ENCODE results near the gene LRRC27.

LRRC27 gene

DNA sequence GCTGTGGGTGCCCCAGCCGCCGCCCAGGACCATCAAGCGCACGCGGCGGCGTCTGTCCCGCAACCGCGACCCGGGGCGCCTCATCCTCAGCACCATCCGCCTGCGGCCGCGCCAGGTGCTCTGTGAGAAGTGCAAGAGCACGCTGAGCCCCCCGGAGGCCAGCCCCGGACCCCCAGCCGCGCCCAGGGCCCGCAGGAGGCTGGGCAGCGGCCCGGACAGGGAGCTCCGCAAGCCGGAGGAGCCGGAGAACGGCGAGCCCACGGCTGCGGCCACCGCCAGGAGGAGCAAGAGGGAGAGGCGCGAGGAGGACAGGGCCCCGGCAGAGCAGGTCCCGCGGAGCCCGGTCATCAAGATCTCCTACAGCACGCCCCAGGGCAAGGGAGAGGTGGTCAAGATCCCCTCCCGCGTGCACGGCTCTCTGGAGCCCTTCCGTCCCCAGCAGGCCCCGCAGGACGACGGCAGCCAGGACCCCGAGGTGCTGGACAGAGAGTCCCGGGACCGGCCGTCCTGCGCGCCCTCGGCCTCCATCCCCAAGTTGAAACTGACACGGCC lies 73.0 kb downstream of the LRRC27 start:
- DNase-seq, result no peak

DNA sequence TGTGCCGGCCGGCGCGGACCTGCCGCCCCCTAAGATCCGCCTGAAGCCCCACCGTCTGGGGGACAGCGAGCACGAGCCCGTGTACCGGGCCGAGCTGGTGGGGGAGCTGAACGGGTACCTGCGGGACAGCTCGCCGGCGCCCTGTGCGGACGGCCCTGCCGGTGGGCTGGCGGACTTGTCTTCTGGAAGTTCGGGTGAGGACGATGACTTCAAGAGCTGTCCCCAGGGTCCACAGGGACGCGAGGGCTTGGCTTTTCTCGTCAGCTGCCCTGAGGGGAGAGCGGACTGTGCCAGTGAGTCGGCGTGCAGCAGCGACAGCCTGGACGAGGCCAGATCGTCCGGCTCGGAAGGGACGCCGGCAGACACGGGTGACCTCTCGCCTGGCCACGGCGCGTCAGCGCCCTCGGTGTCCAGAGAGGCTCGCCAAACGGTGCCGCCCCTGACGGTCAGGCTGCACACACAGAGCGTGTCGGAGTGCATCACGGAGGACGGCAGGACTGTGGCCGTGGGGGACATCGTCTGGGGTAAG lies 73.5 kb downstream of the LRRC27 start:
- DNase-seq, result no peak

DNA sequence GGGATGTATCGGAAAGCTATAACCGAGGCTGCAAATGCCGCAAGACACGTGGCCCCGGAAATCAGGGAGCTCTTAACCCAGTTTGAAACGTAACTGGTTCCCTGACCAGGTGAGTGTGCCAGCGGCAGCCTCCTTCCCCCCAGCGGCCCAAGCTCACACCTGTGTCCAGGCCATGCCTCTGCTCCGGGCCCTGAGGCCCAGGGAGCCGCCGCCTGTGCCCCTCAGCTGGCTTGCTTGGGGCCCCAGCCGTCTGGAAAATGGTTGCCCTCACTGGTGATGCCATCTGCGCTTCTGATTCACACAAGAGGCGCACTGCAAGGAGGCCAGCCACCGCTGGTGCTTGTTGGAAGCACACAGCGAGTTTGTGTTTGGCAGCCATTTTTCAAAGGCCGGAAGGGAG lies 74.2 kb downstream of the LRRC27 start:
- no peak for DNase-seq

DNA sequence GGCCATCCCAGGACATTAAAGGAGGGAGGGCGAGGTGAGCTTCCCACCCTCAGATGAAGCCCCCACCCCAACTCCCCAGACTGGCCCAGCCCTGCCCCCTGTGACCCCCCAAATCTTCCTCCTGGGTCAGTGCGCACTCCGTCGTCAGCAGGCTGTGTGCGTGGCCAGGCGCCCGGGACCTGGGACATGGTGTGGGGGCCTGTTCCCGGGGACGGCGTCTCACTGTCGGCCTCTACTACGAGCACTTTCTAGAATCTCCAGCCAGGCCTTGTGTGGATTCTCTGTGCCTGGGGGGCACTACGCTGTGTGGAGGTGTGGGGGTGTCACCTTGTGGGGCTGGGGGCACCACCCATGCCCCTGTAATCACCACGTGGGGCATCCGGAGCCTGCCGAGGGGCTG lies 74.8 kb downstream of the LRRC27 start:
- no peak for DNase-seq

DNA sequence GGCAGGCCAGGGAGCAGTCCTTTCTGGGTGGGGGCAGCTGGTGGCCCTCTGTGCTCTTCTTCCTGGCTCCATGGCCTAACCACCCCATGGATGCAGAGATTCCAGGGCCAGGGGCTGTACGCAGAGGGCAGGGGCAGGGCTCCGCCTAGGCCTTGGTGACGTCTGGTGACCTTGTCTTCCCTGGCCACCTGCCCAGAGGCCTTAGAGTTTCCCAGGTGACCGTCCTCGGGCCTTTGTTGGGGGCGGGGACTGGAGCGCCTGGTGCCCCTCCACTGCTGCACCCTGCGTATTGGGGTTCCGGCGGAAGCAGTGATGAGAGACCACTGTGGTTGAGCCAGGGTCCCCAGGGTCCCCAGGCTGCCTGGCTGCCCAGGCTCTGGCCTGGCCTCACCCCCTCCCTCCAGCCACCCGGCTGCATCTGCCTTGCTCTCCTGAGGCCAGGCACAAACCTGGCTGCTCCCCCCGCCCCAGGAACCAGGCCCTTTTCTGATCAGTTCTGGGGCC lies 75.3 kb downstream of the LRRC27 start:
- no peak for DNase-seq

DNA sequence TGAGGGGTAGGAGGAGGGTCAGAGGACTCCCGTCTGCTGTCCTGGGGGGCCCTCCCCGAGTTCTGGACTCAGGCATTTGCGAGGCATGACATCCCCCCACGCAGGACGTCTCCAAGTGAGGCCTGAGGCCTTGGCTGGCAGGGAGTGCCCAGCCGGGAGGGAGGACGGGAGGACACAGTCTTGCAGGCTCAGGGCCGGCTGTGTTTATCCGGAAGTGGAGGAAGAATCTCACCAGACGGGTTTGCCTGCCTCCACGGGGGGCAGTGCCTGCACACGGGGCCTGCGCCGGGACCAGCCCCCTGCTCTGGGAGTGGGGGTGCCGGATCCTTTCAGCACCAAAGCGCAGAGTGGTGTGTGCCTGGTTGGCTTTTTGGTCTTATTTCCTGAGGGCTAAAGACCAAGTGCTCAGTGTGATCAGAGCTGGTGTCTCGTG lies 75.9 kb downstream of the LRRC27 start:
- DNase-seq, result peak; percentile 80

DNA sequence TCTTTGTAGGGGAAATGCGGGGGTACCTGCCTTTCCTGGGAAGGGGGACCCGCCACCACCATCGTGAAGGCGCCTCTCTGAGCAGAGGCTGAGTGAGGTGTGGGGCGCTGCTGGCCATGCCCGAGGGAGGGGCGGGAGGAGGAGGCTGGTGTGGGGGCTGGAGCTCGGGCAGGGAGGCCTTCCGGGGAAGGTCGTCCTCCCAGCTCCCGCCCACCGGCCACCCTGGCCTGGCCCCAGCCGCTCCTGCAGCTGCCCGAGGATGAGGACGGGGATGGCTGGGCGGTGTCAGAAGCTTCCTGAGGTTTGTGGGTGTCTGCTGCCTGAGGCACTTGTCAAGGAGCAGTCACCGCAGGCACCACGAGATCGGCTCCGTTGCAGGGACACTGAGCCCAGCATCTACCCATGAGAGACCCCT lies 76.4 kb downstream of the LRRC27 start:
- peak; percentile 84 for DNase-seq

DNA sequence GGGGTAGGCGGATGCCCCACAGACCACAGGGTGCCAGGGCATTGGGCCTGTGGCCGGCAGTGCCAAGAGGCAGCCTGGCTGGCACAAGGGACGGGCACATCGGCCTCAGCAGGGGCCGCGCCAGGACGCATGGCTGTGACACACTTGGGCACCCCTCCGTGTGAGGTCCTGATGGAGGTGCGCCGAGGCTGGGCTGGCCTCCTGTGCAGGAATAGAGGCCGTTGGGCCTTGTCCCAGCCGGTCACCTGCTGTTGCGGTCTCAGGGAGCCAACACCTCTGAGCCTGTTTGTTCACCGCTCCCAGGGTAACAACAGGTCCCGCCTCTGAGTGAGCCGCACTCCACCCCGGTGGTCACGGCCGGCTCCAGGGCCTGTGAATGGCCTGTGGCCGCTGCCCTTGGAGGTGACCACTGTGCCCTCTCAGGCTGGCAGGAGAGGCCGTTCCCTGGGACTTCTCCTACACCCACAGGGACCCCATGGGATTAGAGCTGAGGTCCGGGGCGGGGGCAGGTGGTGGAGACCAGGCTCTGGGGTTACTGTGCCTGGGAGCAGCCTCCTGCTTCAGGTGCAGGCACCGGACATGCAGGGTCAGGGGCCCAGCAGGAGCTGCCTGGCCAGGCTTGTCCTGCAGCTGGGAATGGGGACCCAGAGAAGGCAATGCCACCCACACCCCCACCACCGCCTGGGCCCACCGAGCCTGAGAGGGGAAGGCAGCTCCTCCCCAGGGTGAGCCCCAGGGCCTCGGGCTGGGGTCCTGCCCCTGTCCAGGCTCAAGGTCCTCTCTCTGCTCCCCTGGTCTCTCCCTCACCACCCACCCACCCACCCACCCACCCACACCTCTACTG lies 77.1 kb downstream of the LRRC27 start:
- DNase-seq, result no peak

DNA sequence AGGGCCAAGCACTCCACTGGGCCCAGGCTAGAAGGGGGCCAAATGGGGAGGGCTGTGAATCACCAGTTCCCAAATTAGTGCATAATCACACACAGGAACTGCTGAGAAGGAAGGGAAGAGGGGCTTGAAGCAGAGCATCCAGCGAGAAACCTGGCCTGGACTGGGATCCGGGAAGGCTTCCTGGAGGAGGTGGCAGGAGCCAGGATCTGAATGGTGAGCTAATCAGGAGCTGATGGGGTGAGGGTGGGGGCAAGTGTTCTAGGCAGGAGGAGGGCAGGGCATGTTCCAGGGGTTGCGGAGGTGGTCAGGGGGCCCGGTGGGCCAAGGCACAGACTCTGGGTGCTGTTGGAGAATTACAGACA lies 77.7 kb downstream of the LRRC27 start:
- DNase-seq, result no peak

DNA sequence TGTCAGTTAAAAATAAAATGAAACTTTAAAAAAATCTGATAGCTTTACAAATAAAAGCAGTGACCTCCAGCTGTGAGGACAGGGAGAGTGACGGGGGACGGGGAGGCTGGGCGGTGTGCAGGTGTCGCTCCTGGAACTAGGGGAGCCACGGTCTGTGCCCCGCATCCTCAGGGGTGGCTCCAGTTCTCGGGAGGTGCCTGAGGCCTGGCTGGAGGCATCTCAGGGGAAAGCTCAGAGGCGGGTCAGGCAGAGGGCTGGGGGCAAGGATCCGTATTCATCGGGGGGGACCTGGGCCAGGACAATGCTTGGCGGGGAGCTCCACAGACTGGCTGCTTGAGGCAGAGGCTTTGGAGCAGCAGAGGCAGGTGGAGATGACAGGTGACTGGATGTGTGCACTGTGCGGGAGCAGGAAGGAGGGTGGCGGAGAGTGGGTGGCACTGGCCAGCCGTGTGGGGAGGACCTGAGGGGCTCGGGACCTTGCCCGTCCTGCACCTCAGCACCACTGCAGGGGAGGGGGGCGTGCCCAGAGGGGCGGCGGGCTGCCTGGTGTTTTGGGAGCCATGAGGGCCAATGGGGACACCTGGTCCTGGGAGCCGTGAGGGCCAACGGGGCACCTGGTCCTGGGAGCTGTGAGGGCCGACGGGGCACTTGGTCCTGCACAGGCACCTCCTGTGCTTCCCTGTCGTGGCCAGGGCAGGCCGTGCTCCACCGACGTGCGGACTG lies 78.2 kb downstream of the LRRC27 start:
- no peak for DNase-seq

DNA sequence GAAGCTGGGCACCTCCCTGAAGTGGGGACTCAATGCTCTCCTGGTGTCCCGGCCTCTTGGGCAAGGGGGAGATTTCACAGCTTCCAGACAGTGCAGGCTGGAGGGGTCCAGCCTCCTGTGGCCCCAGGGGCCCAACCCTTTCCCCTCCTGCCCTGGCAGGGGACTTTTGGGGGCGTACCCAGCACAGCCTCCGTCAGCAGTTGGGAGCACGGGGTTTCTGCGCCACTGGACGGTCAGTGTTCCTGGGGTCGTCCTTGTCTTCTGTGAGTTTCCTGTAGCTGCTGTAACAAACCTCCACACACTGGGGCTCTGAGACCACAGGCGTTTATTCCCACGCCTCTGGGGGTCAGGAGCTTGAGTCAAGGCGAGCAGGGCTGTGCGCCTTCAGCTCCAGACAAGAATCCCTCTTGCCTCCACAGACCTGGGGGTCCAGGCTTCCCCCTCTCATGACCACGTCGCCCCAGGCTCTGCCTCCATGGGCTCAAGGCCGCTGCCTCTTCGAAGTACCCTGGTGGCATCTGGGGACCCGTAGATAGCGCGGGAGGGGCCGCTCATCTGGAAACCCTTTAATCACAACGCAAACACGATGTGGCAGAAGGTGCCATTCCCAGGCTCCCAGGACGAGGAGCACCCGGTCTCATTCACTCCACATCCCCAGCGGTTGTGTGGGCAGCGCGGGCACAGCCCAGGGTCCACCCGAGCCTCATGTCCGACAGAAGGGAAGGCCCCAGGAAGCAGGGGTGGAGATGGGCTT lies 79.0 kb downstream of the LRRC27 start:
- peak; percentile 40 for DNase-seq

DNA sequence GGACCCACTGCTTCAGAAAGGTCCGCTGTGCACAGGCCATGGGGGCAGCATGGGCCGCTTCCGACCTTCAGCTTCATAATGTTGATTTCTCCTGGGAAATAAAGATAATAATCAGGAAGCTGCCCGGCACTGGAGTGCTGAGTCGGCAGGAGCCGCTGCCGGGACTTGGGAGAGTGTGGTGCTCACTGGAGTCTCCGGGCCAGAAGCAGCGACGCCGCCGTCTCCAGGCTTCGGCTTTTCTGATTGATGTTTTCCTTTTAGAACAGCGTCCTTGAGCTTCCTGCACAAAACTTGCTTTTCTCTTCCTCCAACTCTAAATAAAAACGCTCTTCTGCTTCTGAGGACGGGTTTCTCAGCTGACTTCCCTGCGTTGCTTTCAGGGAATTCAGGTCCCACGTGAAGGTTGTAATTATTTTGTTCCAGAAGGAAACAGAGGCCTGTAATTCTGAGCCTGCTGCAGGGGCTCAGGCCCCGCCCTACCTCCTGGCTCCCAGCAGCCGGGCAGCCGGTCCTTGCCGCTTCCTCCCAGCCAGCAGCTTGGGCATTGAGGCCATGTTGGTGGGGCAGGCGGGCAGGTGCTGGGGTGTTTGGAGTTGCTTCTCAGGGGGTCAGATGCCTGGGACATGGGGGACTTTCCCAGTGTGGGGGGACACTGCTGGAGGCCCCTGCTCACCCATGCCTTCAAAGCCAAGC lies 79.7 kb downstream of the LRRC27 start:
- peak; percentile 48 for DNase-seq

DNA sequence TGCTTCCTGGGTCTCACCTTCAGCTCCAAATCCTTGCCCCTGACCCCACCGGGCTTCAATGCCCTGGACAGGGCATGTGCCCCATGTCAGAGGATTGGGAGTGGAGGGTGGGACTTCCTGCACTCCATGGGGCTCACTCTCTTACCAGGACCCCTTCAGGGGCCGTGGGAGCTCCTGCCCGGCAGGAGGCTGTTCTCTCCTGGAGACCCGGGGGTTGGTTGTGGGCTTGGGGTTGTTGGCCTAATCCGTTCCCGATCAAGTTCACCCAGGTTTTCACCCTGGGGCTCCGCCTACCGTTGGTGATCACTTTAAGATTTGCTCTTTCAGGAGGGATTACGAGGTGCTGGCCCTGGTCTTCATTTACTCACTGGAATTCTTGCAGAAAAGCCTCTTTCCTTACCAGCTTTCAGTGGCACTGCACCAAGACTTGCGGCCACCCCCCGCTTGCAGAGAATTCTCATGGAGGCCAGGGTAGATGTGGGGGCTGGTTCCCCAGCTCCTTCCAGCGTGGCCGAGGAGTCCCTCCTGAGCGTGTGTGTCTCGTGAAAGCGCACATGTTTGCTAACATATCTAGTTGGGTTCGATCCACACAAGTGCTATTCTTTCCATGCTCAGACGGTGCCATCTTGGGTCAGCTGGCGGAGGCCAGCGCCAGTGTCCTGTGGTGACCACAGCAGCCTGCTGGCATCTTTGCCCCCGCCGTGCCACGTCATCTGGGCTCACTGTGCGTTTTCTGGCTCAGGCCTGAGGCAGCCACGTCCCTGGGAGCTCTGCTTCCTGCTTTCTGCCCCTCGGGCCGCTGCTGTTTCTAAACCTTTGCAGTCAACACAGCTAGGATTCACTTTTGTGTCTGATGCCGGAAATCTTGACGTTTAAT lies 80.6 kb downstream of the LRRC27 start:
- DNase-seq, result peak; percentile 49

DNA sequence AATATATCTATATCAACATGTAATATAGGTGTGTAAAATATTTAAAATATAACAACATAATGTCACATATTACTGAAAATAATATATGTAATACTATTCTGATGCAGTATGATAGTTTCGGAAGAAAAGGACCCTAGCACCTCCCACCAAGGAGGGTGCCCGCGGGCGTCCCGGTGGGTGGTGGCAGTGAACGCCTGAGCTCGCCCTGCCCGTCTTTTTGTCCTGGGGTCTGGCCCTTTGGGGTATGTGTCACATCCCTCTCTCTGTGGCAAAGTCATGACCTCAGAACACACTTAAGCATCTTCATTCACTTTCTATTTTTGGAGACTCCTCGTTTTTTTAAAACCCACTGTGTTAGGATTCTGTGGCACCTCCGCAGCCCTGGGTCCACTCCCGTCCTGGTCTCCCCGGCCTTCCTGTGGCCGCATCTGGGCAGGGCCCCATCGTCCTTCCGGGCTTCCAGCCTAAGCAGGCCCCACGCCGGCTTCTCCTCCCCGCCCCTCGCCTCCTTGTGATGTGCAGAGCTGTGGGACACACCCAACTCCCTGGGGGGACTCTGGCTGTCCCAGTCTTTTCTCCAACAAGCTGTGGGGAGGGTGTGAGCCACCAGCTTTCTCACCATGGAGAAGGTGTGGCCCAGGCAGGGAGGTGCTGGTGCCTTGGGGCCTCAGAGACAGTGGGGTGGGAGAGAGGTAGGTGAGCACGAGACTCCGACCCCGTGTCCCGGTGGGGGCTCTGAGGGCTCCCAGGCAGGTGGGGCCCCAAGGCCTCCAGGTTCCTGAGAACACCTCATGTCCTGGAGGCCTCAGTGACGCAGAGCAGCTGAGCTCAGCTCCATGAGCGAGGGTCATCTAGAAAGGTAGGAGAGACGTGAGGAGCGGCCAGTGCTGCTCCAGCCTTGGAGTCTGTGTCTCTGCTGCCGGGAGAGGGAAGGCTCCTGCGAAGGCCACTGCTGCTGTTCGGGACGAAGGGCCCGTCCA lies 81.5 kb downstream of the LRRC27 start:
- DNase-seq, result no peak

DNA sequence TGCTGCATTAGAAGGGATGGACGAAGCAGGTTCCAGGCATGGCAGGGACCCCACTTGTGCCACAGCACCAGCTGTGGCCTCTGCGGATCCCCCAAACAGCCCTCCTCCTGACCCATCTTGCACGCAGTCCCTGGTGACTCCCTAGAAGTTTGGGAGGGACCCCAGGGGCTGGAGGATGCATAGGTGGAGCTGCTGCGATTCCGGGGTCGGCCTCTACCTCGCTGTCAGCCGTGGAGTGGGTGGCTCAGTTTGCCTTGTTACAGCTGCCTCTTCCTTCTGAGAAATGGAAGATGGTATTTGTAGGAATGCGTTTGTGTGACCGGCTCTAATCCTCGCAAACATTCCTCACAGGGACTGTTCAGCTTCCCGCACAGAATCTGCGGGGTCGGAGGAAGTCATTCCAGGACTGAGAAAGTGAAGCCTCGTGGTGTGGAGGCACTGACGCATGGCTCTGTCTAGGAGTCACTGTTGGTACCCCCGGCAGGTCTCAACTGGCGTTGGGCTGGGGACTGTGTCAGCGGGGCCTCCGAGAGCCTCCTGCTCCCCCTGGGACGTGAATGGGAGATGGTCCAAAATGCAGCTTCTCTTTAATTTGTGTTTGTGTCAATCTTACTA lies 82.5 kb downstream of the LRRC27 start:
- DNase-seq, result no peak

DNA sequence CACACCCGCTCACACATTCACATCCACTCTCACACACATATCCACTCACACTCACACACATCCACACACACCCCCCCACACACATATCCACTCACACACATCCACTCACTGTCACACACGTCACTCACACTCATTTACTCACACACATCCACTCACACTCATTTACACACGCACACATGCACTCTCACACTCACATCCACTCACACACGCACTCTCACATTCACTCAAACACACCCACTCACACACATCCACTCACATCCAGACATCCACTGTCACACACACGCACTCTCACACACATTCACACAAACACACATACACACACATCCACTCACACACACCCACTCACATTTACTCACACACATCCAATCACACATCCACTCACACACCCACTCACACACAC lies 83.3 kb downstream of the LRRC27 start:
- DNase-seq, result no peak

DNA sequence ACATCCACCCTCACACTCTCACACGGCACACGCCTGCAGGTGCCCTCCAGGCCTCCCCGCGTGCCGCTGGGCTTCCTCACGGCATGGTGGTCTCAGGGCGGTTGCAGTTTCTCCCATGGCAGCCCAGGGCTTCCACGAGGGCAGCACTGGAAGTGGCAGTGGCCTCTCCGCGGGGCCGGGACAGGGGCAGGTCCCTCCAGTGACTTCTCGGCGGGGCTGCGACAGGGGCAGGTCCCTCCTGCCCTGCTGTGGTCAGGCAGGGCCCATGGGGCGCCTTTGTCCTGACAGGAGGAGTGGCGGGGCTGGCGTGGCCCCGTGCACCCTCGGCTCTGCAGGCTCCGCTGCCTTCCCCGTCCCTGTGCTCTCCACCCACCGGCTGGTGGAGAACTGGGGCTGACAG lies 84.0 kb downstream of the LRRC27 start:
- no peak for DNase-seq

DNA sequence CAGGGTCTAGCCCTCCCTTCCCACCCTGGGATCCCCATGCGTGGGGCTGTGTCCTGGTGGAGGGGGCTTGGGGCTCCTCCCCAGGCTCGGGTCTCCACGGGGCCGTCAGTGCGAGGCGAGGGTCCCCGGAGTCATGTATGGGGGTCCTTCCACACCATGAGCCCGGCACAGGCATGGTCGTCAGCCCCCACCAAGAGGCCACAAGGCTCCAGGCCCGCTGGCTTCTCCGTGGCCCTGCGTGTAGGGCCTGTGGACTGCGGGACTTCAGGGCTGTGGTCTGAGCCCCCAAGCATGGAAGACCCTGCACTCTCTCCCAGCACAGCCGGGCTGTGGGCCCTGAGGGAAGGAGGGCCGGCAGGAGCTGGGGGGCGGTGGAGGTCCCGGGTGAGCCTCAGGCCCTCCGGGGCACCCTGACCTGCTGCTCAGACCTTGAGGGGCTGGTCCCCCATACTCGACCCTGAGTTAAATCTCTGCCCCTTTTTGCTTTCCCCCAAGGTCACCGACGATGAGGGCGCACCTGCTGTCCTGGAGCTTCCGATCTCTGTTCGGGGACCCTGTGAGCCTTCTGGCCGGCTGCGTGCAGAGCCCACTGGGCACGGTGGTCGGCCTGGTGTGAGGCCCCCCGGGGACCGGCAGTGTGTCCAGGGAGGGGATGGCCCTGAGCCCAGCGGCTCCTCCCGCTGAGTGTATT lies 84.7 kb downstream of the LRRC27 start:
- no peak for DNase-seq
